Lower leg skin (tissue), 4 donors: ENCODE results near the gene KLHL17. TPM values are rescaled to one million over a fixed set of nuclear protein-coding genes. Genes with fewer than 3 reads are reported as not detected.

Source experiments
- DNase-seq, 2 donors: peaks; one replicate each; pipeline ENCODE4 v3.0.0-alpha.2; 2019; ENCODE audit warnings: low spot score in 2 of 2
- H3K4me3 ChIP-seq: fragments of 200-600 bp; sonication (generic); 2 replicates; pipeline ENCODE4 v1.5.1; 2017; ENCODE audit warnings: mild to moderate bottlenecking, low read depth; ENCODE audit not compliant: poor library complexity, severe bottlenecking
- CTCF ChIP-seq, 3 donors: fragments of 450-650 bp; IDR thresholded peaks; one replicate each; pipeline ENCODE4 v1.5.1; 2016; ENCODE audit warnings: antibody characterized with exemption in 3 of 3, mild to moderate bottlenecking in 3 of 3, moderate library complexity in 2 of 3
- POLR2A ChIP-seq, 2 donors: fragments of 450-650 bp; IDR thresholded peaks; one replicate each; pipeline ENCODE4 v1.6.1; 2016 to 2017; ENCODE audit warnings: antibody characterized with exemption in 2 of 2, mild to moderate bottlenecking in 1 of 2, moderate library complexity in 1 of 2
- WGBS, 2 donors: methylation state at CpG; one replicate each; pipeline ENCODE4 v1.1.5; 2018; 5-methylcytosine and 5-hydroxymethylcytosine counted together
- intact Hi-C: fragments of 100-400 bp; cut with DNase I; formaldehyde crosslinking; loops from one replicate; pipeline ENCODE4 v1.15.0; 2023; ENCODE audit warnings: low total_unique reads
- total RNA-seq, 4 donors: library from RNA; depleted of rRNA; stranded (reverse); fragments of >200 nt; gene quantifications; one replicate each; pipeline ENCODE4 v1.1.0, GENCODE V29; 2016

The KLHL17 gene
- total RNA-seq, 4 donors from 2014 or later: 9.7 to 30.9 (median 16.3) TPM

GRCh38 chr1:959731-960362, 537 bp upstream of the KLHL17 start:
- intact Hi-C loops: no loop called here

DNA sequence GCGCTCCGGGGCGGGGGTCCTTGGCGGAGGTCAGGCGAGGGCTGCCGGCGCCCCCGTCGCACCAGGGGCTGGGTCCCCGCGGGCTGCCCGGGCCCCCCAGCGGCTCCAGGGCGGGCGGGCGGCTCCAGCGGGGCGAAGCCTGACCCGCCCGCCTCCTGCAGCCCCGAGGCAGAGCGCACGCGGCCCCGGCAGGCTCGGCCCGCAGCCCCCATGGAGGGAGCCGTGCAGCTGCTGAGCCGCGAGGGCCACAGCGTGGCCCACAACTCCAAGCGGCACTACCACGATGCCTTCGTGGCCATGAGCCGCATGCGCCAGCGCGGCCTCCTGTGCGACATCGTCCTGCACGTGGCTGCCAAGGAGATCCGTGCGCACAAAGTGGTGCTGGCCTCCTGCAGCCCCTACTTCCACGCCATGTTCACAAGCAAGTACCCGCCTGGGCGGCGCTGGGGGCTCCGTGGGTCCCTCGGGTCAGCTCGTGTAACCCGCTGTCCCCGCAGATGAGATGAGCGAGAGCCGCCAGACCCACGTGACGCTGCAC, 817 bp downstream of the KLHL17 start:
- no peak for TF ChIP-seq CTCF (IDR thresholded peaks at IDR 0.05)
- no peak for TF ChIP-seq POLR2A (IDR thresholded peaks at IDR 0.05)
- no peak for DNase-seq
- intact Hi-C loops: no loop called here
- peak overlapping the region; percentile 55 for H3K4me3 ChIP-seq
- 27 to 62% methylated on average over 6 to 31 of the region's 56 CpGs for WGBS, 2 donors

More at GRCh38 chr1:959731-960362, 537 bp upstream of the KLHL17 start:
- 13 to 14% methylated on average over 23 to 45 of the region's 57 CpGs for WGBS, 2 donors
- TF ChIP-seq CTCF (IDR thresholded peaks at IDR 0.05) (no peak), POLR2A (IDR thresholded peaks at IDR 0.05) (no peak)
- no peak overlapping the region for H3K4me3 ChIP-seq
- DNase-seq: no peak

DNA sequence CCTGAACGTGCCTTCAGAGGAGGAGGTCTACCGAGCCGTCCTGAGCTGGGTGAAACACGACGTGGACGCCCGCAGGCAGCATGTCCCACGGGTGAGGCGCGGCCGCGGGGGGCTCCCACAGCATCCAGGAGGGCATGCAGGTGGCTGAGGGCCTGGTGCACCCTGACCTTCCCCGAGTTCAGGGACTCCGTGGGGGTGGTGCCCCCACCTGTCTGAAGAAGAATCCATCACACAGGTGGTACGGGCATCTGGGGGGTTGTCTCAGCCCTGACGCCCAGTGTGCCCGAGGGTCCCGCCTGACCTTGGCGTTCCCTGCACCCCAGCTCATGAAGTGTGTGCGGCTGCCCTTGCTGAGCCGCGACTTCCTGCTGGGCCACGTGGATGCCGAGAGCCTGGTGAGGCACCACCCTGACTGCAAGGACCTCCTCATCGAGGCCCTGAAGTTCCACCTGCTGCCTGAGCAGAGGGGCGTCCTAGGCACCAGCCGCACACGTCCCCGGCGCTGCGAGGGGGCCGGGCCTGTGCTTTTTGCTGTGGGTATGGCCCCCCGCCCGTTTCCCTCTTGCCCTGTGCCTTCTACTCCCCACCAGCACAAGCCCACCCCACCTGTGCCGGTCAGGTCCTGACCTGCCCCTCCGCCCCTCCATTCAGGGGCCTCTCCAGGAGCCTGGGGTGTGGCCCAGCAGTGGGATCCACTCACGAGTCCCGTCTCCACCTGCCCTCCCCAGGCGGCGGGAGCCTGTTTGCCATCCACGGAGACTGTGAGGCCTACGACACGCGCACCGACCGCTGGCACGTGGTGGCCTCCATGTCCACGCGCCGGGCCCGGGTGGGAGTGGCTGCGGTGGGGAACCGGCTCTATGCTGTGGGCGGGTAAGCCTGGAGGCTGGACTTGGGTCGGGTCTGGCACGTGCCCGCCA, 2.3 kb downstream of the KLHL17 start:
- no peak overlapping the region for H3K4me3 ChIP-seq
- DNase-seq: no peak
- 93% methylated on average over 24 to 44 of the region's 57 CpGs for WGBS, 2 donors
- intact Hi-C loops: no loop called here
- TF ChIP-seq POLR2A (IDR thresholded peaks at IDR 0.05) (no peak), CTCF (IDR thresholded peaks at IDR 0.05) (no peak)

GRCh38 chr1:963301-963651, 2.9 kb downstream of the KLHL17 start:
- DNase-seq: no peak
- intact Hi-C loops: no loop called here
- WGBS, 2 donors: 82 to 92% methylated on average over 15 to 16 of the region's 16 CpGs
- TF ChIP-seq POLR2A (IDR thresholded peaks at IDR 0.05) (no peak), CTCF (IDR thresholded peaks at IDR 0.05) (no peak)
- H3K4me3 ChIP-seq: no peak overlapping the region

- WGBS, 2 donors: 83 to 86% methylated on average over 22 to 30 of the region's 47 CpGs
- no peak for TF ChIP-seq POLR2A (IDR thresholded peaks at IDR 0.05)
- no peak for TF ChIP-seq CTCF (IDR thresholded peaks at IDR 0.05)
- H3K4me3 ChIP-seq: no peak overlapping the region
- DNase-seq: no peak
- intact Hi-C loops: no loop called here
These were observed 3.6 kb downstream of the KLHL17 start for GRCh38 chr1:963746-964525.
